Osteoblast (primary cell): Measurements from ENCODE around the gene DTX1. TPM values are rescaled to one million over a fixed set of nuclear protein-coding genes. Genes with fewer than 3 reads are reported as not detected.

Source experiments
- DNase-seq: peaks from one replicate; pipeline ENCODE4 v3.0.0; 2011; ENCODE audit warnings: low spot score, mixed read lengths; ENCODE audit not compliant: insufficient read length; ENCODE audit errors: missing footprints
- H2AFZ ChIP-seq: 2 replicates; pipeline ENCODE4 v1.6.0; 2011; ENCODE audit warnings: mild to moderate bottlenecking, low read length
- H3K27ac ChIP-seq: 2 replicates; pipeline ENCODE4 v1.5.1; 2011; ENCODE audit warnings: mild to moderate bottlenecking, low read depth, low read length, moderate library complexity
- H3K27me3 ChIP-seq: 2 replicates; pipeline ENCODE4 v1.6.0; 2012; ENCODE audit warnings: mild to moderate bottlenecking, control low read depth, inconsistent platforms, low read length, moderate library complexity; ENCODE audit not compliant: insufficient read depth
- H3K36me3 ChIP-seq: 2 replicates; pipeline ENCODE4 v1.5.1; 2011; ENCODE audit warnings: mild to moderate bottlenecking, low read length, control low read depth, moderate library complexity; ENCODE audit not compliant: insufficient read depth
- H3K4me1 ChIP-seq: 2 replicates; pipeline ENCODE4 v1.5.1; 2011; ENCODE audit warnings: mild to moderate bottlenecking, low read length, control low read depth, moderate library complexity; ENCODE audit not compliant: insufficient read depth
- H3K4me2 ChIP-seq: 2 replicates; pipeline ENCODE4 v1.6.0; 2011; ENCODE audit warnings: mild to moderate bottlenecking, low read length; ENCODE audit not compliant: insufficient read depth
- H3K4me3 ChIP-seq: fragments of 200-600 bp; sonication (generic); 3 replicates; pipeline ENCODE4 v1.5.1; 2012; ENCODE audit warnings: mild to moderate bottlenecking, low read length, inconsistent platforms; ENCODE audit not compliant: insufficient read depth
- H3K79me2 ChIP-seq: 2 replicates; pipeline ENCODE4 v1.6.0; 2012; ENCODE audit warnings: mild to moderate bottlenecking, low read length, control low read depth, inconsistent platforms; ENCODE audit not compliant: insufficient read depth
- H3K9me3 ChIP-seq: 2 replicates; pipeline ENCODE4 v1.5.1; 2011; ENCODE audit warnings: low read depth, low read length, control low read depth
- H4K20me1 ChIP-seq: 2 replicates; pipeline ENCODE4 v1.6.0; 2012; ENCODE audit warnings: mild to moderate bottlenecking, low read length, control low read depth; ENCODE audit not compliant: insufficient read depth
- total RNA-seq: library from RNA; depleted of rRNA; stranded (reverse); fragments of >200 nt; gene quantifications from 2 replicates; pipeline ENCODE4 v1.2.3, GENCODE V29; 2012
- TF ChIP-seq, protein P1 (sequence below): IDR thresholded peaks from 2 replicates; pipeline ENCODE4 v1.5.1; 2011; ENCODE audit warnings: mild to moderate bottlenecking, low read depth, low read length, moderate library complexity; ENCODE audit errors: extremely low read depth

Gene DTX1
- total RNA-seq, 1 donor: under 0.01 TPM

DNA sequence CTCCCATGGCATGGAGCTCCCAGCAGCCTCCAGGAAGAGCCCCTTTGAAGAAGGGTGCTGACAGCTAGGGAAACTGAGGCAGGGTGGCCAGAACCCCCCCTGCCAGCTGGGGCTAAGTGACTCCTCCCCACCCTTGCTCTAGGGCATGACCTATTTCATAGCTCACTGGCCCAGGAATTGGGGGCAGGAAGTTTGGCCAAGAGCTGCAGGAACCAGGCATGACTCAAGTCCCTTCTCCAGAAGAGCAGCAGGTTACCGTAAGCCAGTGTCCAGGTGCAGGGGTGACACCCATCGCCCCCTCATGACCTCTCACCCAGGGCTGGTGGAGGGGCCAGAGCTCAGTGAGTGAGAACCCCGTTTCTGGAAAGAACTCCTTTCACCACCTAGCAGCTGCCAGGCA, 77.1 kb downstream of the DTX1 start:
- Histone ChIP-seq H3K4me2 (no peak overlapping the region), H3K4me1 (no peaks in the 10 kb centered on the region), H3K79me2 (no peaks in the 10 kb centered on the region), H4K20me1 (no peaks in the 10 kb centered on the region), H2AFZ (no peak overlapping the region), H3K4me3 (no peak overlapping the region), H3K9me3 (no peaks in the 10 kb centered on the region), H3K36me3 (no peaks in the 10 kb centered on the region), H3K27ac (no peak overlapping the region), H3K27me3 (no peaks in the 10 kb centered on the region)
- DNase-seq: peak; percentile 49
- TF ChIP-seq, protein P1, sequence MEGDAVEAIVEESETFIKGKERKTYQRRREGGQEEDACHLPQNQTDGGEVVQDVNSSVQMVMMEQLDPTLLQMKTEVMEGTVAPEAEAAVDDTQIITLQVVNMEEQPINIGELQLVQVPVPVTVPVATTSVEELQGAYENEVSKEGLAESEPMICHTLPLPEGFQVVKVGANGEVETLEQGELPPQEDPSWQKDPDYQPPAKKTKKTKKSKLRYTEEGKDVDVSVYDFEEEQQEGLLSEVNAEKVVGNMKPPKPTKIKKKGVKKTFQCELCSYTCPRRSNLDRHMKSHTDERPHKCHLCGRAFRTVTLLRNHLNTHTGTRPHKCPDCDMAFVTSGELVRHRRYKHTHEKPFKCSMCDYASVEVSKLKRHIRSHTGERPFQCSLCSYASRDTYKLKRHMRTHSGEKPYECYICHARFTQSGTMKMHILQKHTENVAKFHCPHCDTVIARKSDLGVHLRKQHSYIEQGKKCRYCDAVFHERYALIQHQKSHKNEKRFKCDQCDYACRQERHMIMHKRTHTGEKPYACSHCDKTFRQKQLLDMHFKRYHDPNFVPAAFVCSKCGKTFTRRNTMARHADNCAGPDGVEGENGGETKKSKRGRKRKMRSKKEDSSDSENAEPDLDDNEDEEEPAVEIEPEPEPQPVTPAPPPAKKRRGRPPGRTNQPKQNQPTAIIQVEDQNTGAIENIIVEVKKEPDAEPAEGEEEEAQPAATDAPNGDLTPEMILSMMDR: no peak

DNA sequence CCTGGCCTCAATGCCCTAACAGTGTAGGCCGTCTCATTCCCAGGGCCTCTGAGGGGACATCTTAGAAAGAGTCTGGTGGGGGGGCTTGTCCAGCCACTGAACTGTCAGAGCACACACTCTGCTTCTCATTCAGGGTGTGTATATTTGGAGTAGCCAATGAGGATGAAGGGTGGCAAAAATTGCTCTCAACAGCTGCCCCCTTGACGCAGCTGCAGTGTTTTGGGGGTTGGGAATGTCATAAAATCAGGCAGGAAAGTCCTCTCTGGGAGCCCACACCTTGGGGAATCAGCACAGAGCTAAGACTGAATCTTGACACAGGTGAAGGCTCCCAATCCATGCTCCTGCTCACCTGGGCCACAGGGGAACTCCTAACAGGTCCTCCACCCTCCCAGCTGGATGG, 77.5 kb downstream of the DTX1 start:
- no peak overlapping the region for H2AFZ ChIP-seq
- peak; percentile 84 for DNase-seq
- no peaks in the 10 kb centered on the region for H3K4me1 ChIP-seq
- H3K4me3 ChIP-seq: no peak overlapping the region
- no peaks in the 10 kb centered on the region for H4K20me1 ChIP-seq
- H3K36me3 ChIP-seq: no peaks in the 10 kb centered on the region
- no peak overlapping the region for H3K27ac ChIP-seq
- H3K79me2 ChIP-seq: no peaks in the 10 kb centered on the region
- H3K27me3 ChIP-seq: no peaks in the 10 kb centered on the region
- TF ChIP-seq, protein P1: no peak
- H3K4me2 ChIP-seq: no peak overlapping the region
- no peaks in the 10 kb centered on the region for H3K9me3 ChIP-seq

DNA sequence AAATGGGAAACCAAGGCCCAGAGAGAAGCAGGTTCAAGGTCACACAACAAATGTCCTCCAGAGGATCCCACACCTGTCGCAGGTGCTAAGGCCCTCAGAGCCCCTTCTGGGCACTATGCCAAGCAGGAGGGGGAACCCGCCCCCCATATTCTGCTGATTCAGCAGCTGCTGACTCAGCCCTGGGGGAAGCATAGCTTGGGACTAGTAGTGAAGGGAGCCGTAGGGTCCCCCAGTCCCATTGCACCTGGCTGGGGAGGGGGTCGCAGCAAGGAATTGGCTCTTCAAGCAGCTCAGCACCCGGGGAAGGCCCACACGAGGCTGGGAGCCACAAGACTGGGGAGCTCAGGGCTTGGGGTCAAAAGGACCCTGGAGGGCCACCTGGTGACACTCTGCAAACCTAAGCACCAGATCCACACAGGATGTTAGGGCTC, 78.0 kb downstream of the DTX1 start:
- Histone ChIP-seq H3K4me2 (no peak overlapping the region), H2AFZ (no peak overlapping the region), H3K4me3 (no peak overlapping the region), H4K20me1 (no peaks in the 10 kb centered on the region), H3K36me3 (no peaks in the 10 kb centered on the region), H3K27ac (no peak overlapping the region), H3K27me3 (no peaks in the 10 kb centered on the region), H3K9me3 (no peaks in the 10 kb centered on the region), H3K4me1 (no peaks in the 10 kb centered on the region), H3K79me2 (no peaks in the 10 kb centered on the region)
- DNase-seq: peak; percentile 51
- TF ChIP-seq, protein P1: no peak

DNA sequence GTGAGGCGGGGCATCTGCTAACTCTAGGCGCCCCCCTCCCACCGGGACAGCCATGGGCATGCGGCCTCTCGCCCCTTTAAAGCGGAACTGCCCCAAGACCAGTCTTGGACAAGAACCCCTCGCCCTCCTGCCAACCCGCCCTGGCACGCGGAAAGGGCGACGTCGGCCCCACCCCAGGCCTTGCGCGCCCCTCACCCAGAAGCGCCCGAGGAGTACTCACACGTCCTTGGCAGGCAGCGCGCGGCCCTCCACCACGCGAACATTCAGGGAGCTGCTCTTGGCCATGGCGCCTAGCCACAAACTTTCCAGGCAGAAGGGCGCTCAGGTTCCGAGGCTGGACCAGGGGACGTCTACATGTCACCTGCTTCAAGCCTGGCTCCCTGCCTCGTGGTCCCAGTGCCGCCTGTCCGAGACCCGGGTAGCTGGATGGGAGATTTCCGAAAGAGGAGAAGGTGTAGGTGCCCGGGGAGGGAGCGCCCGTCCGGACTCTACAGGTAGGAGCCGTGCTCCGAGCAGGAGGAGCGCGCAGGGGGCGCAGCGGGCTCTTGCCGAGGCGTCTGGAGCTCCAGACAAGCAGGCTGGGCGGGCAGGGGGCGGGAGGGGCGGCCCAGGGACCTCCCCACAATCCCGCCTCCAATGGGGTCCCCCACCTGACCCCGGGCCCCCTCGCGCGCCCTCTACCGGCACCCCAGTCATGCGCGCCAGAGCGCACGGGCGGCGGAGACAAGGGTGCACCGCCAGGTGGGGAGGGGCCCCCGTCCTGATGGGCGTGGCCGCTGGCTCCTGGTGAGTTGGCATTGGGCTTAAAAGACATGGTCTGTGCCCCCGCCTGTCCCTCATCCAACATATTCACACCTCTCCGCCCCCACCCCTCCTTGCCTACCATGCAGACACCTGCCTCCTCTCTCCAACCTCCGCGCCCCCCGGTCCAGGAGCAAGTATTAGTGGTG, 78.9 kb downstream of the DTX1 start, which contains the start of gene RASAL1:
Gene RASAL1 (minus strand): TSS at position 584 of the 950 bp plus-strand sequence. CDS start 299 bp downstream, at position 285.
- TF ChIP-seq, protein P1: no peak
- H3K27me3 ChIP-seq: no peaks in the 10 kb centered on the region
- H3K36me3 ChIP-seq: no peaks in the 10 kb centered on the region
- H3K79me2 ChIP-seq: no peaks in the 10 kb centered on the region
- DNase-seq: peak; percentile 66
- no peak within 1 kb of the TSS for H3K27ac ChIP-seq
- no peak within 1 kb of the TSS for H3K4me3 ChIP-seq
- no peak within 1 kb of the TSS for H3K4me2 ChIP-seq
- H2AFZ ChIP-seq: no peak within 1 kb of the TSS
- H3K4me1 ChIP-seq: no peaks in the 10 kb centered on the region
- H3K9me3 ChIP-seq: no peaks in the 10 kb centered on the region
- H4K20me1 ChIP-seq: no peaks in the 10 kb centered on the region
